ENCODE results near the gene HTR5A. TPM values are rescaled to one million over a fixed set of nuclear protein-coding genes. Genes with fewer than 3 reads are reported as not detected.

Gene HTR5A
- total and polyA plus RNA-seq, 10 of the 15 experiments (the other 5 are each of a cell fraction or from before 2014, with no cell fraction given) = not detected

DNA sequence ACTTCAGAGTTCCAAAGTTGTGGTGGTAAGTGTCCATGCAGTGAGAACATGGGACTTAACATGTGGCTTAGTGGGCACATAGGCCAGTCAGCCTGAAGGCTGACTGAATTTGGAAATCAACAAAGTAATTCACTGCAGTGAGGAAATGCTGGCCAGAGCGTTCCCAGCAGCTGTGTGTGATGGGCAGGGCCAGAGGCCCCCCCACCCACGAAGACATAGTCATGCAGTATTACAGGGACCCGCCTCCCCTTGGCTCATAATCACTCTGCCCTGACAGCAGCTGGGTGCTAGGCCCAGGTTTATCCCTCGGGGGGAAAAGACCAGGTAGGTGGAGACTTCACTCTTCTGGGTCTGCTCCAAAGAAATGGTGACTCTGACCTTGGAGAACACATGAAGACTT lies 33.7 kb downstream of the HTR5A start (continued):
- TF ChIP-seq, protein P1, sequence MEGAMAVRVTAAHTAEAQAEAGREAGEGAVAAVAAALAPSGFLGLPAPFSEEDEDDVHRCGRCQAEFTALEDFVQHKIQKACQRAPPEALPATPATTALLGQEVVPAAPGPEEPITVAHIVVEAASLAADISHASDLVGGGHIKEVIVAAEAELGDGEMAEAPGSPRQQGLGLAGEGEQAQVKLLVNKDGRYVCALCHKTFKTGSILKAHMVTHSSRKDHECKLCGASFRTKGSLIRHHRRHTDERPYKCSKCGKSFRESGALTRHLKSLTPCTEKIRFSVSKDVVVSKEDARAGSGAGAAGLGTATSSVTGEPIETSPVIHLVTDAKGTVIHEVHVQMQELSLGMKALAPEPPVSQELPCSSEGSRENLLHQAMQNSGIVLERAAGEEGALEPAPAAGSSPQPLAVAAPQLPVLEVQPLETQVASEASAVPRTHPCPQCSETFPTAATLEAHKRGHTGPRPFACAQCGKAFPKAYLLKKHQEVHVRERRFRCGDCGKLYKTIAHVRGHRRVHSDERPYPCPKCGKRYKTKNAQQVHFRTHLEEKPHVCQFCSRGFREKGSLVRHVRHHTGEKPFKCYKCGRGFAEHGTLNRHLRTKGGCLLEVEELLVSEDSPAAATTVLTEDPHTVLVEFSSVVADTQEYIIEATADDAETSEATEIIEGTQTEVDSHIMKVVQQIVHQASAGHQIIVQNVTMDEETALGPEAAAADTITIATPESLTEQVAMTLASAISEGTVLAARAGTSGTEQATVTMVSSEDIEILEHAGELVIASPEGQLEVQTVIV (IDR thresholded peaks at IDR 0.05; ENCODE audit: borderline replicate concordance, partially characterized antibody) = no peak
- TF ChIP-seq FOS (IDR thresholded peaks at IDR 0.05; ENCODE audit: borderline replicate concordance, extremely low read depth, insufficient read length) = no peak

DNA sequence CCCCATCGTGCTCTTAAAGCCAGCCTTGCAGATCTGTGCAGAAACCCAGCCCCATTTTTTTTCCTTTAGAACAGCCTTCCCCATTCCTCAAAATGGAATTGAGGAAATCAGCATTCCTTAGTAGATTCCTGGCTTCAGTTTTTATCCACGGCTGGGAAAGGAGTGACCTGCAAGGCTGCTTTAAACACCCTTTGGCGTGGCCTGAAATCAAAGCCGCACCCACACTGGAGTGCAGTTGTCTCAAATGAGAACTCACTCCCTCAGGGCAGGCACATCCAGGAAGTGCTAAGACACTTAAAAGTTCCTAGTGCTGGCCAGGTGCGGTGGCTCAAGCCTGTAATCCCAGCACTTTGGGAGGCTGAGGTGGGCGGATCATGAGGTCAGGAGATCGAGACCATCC lies 34.8 kb downstream of the HTR5A start:
- H4K20me1 ChIP-seq (ENCODE audit: control insufficient read depth, insufficient read depth) = no peaks in the 10 kb centered on the region
- WGBS (ENCODE audit: insufficient coverage, insufficient replicate concordance, low lambda C conversion rate, missing lambda C conversion rate) = 30% methylated on average over 6 of the region's 7 CpGs
- RAD21 ChIA-PET (ENCODE audit: unreplicated experiment) = no interaction called here
- no peak overlapping the region for H3K4me3 ChIP-seq
- H3K9ac ChIP-seq (ENCODE audit: control insufficient read depth, insufficient read depth, low read length) = no peak overlapping the region
- no peak for FAIRE-seq
- POLR2A ChIA-PET = no interaction called here
- SMC1A ChIA-PET (ENCODE audit: uncharacterized antibody, unreplicated experiment) = no interaction called here
- no TSS peak for BruUV-seq (replicated peaks)
- CTCF ChIA-PET = no interaction called here
- no peak for ATAC-seq
- H2AFZ ChIP-seq (ENCODE audit: control insufficient read depth, low read depth, low read length) = no peak overlapping the region
- no peak overlapping the region for H3K4me2 ChIP-seq (ENCODE audit: control insufficient read depth, insufficient read depth)
- no peaks in the 10 kb centered on the region for H3K9me3 ChIP-seq (replicated peaks; ENCODE audit: control insufficient read depth, insufficient read depth, low read length)
- no peaks in the 10 kb centered on the region for H3K36me3 ChIP-seq (ENCODE audit: control insufficient read depth in 2 of 2, insufficient read depth in 2 of 2, low read length in 1 of 2)
- intact Hi-C loops (cut with micrococcal nuclease; ENCODE audit: unreplicated experiment) = no loop called here
- H3K27me3 ChIP-seq (replicated peaks in 1 of 2; ENCODE audit: control insufficient read depth in 2 of 2, insufficient read depth in 2 of 2, low read length in 1 of 2) = no peaks in the 10 kb centered on the region; a peak in 1 of 4 replicates
- TF ChIP-seq TCF12 (IDR thresholded peaks at IDR 0.05; ENCODE audit: low read depth, low read length) = no peak
- no peaks in the 10 kb centered on the region for H3K4me1 ChIP-seq (ENCODE audit: control insufficient read depth, insufficient read depth, low read length)
- H3K79me2 ChIP-seq (ENCODE audit: control insufficient read depth, insufficient read depth, low read length) = no peaks in the 10 kb centered on the region
- no peak overlapping the region for H3K27ac ChIP-seq (ENCODE audit: control insufficient read depth, insufficient read depth)
- DNase-seq (ENCODE audit: low read depth, low spot score) = no peak
- in situ Hi-C loops (cut with MboI) = no loop called here

DNA sequence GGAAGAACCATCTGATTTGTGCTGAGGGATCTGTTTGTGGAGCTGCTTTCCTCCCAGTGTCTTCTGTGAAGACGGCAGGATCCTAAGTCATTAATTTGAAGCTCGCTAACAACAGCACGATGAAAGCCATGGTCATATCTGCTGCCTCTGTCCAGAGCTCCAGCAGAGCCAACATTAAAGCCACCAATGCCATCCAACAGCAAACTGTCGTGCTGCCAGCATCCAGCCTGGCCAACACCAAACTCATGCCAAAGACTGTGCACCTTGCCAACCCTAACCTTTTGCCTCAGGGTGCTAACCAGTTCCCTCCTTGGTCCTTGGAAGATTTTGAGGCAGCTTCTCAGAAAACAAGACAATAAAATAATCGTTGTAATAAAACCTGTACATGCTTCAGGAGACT lies 36.2 kb downstream of the HTR5A start:
- H3K9ac ChIP-seq (ENCODE audit: control insufficient read depth, insufficient read depth, low read length) = no peak overlapping the region
- ChIA-PET POLR2A (no interaction called here), RAD21 (ENCODE audit: unreplicated experiment) (no interaction called here), CTCF (no interaction called here), SMC1A (ENCODE audit: uncharacterized antibody, unreplicated experiment) (no interaction called here)
- no peaks in the 10 kb centered on the region for H3K36me3 ChIP-seq (ENCODE audit: control insufficient read depth in 2 of 2, insufficient read depth in 2 of 2, low read length in 1 of 2)
- H2AFZ ChIP-seq (ENCODE audit: control insufficient read depth, low read depth, low read length) = no peak overlapping the region
- intact Hi-C loops (cut with micrococcal nuclease; ENCODE audit: unreplicated experiment) (no loop called here), in situ Hi-C loops (cut with MboI) (no loop called here)
- H3K4me2 ChIP-seq (ENCODE audit: control insufficient read depth, insufficient read depth) = no peak overlapping the region
- no peaks in the 10 kb centered on the region for H4K20me1 ChIP-seq (ENCODE audit: control insufficient read depth, insufficient read depth)
- no peaks in the 10 kb centered on the region for H3K4me1 ChIP-seq (ENCODE audit: control insufficient read depth, insufficient read depth, low read length)
- no peak overlapping the region for H3K27ac ChIP-seq (ENCODE audit: control insufficient read depth, insufficient read depth)
- H3K79me2 ChIP-seq (ENCODE audit: control insufficient read depth, insufficient read depth, low read length) = no peaks in the 10 kb centered on the region
- no peak overlapping the region for H3K4me3 ChIP-seq
- BruUV-seq (replicated peaks) = no TSS peak
- no peaks in the 10 kb centered on the region for H3K9me3 ChIP-seq (replicated peaks; ENCODE audit: control insufficient read depth, insufficient read depth, low read length)
- no peak for ATAC-seq
- FAIRE-seq = no peak
- no peaks in the 10 kb centered on the region; a peak in 1 of 4 replicates for H3K27me3 ChIP-seq (replicated peaks in 1 of 2; ENCODE audit: control insufficient read depth in 2 of 2, insufficient read depth in 2 of 2, low read length in 1 of 2)
- WGBS (ENCODE audit: insufficient coverage, insufficient replicate concordance, low lambda C conversion rate, missing lambda C conversion rate) = 56% methylated on average over 5 of the region's 5 CpGs
- no peak for DNase-seq (ENCODE audit: low read depth, low spot score)
- no peak for TF ChIP-seq CBX5 (IDR thresholded peaks at IDR 0.05; ENCODE audit: low read depth)
- TF ChIP-seq, protein P2, sequence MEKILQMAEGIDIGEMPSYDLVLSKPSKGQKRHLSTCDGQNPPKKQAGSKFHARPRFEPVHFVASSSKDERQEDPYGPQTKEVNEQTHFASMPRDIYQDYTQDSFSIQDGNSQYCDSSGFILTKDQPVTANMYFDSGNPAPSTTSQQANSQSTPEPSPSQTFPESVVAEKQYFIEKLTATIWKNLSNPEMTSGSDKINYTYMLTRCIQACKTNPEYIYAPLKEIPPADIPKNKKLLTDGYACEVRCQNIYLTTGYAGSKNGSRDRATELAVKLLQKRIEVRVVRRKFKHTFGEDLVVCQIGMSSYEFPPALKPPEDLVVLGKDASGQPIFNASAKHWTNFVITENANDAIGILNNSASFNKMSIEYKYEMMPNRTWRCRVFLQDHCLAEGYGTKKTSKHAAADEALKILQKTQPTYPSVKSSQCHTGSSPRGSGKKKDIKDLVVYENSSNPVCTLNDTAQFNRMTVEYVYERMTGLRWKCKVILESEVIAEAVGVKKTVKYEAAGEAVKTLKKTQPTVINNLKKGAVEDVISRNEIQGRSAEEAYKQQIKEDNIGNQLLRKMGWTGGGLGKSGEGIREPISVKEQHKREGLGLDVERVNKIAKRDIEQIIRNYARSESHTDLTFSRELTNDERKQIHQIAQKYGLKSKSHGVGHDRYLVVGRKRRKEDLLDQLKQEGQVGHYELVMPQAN (conservative IDR thresholded peaks at IDR 0.05) = no peak
- TF ChIP-seq ATF7 (IDR thresholded peaks at IDR 0.05; ENCODE audit: low read depth) = no peak
- TF ChIP-seq ZSCAN29 (IDR thresholded peaks at IDR 0.05) = no peak
- TF ChIP-seq, protein P3, sequence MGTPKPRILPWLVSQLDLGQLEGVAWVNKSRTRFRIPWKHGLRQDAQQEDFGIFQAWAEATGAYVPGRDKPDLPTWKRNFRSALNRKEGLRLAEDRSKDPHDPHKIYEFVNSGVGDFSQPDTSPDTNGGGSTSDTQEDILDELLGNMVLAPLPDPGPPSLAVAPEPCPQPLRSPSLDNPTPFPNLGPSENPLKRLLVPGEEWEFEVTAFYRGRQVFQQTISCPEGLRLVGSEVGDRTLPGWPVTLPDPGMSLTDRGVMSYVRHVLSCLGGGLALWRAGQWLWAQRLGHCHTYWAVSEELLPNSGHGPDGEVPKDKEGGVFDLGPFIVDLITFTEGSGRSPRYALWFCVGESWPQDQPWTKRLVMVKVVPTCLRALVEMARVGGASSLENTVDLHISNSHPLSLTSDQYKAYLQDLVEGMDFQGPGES (IDR thresholded peaks at IDR 0.05) = no peak
- TF ChIP-seq, protein P4, sequence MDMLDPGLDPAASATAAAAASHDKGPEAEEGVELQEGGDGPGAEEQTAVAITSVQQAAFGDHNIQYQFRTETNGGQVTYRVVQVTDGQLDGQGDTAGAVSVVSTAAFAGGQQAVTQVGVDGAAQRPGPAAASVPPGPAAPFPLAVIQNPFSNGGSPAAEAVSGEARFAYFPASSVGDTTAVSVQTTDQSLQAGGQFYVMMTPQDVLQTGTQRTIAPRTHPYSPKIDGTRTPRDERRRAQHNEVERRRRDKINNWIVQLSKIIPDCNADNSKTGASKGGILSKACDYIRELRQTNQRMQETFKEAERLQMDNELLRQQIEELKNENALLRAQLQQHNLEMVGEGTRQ (IDR thresholded peaks at IDR 0.05; ENCODE audit: borderline replicate concordance, low read depth, low read length) = no peak

All from GM12878 (cell line).